Thyroid gland (tissue), 4 donors: ENCODE data around the gene FDXACB1. TPM values are rescaled to one million over a fixed set of nuclear protein-coding genes. Genes with fewer than 3 reads are reported as not detected.

Experiments used
- DNase-seq, 2 donors: peaks; one replicate each; pipeline ENCODE4 v3.0.0-alpha.2; 2019
- H3K27ac ChIP-seq, 3 donors: fragments of 200-600 bp; sonication (generic); 1 replicate in 2 of 3; 2 replicates in 1 of 3; pipeline ENCODE4 v1.5.1; 2016 to 2019; ENCODE audit warnings: mild to moderate bottlenecking in 1 of 3, moderate library complexity in 1 of 3
- H3K27me3 ChIP-seq: fragments of 200-600 bp; sonication (generic); one replicate; pipeline ENCODE4 v1.5.1; 2019
- H3K36me3 ChIP-seq, 2 donors: fragments of 200-600 bp; sonication (generic); one replicate each; pipeline ENCODE4 v1.5.1; 2016 to 2019
- H3K4me1 ChIP-seq, 2 donors: fragments of 200-600 bp; sonication (generic); one replicate each; pipeline ENCODE4 v1.5.1; 2017 to 2019
- H3K4me3 ChIP-seq, 3 donors: fragments of 200-600 bp; sonication (generic); replicated peaks in 1 of 3; 1 replicate in 2 of 3; 2 replicates in 1 of 3; pipeline ENCODE4 v1.5.1; 2016; ENCODE audit warnings: mild to moderate bottlenecking in 1 of 3
- H3K9me3 ChIP-seq: fragments of 200-600 bp; sonication (generic); one replicate; pipeline ENCODE4 v1.5.1; 2017
- CTCF ChIP-seq, 6 experiments: fragments of 200-600 bp in 3 of 6; fragments of 450-650 bp in 3 of 6; sonication (generic) in 3 of 6; IDR thresholded peaks; one replicate each; pipeline ENCODE4 v1.5.1; 2016 to 2019; ENCODE audit warnings: antibody characterized with exemption in 6 of 6, mild to moderate bottlenecking in 2 of 6, inconsistent platforms in 1 of 6, moderate library complexity in 1 of 6
- POLR2A ChIP-seq, 2 donors: fragments of 450-650 bp; IDR thresholded peaks; one replicate each; pipeline ENCODE4 v1.6.1; 2017; ENCODE audit warnings: antibody characterized with exemption in 2 of 2, mild to moderate bottlenecking in 2 of 2, moderate library complexity in 1 of 2
- WGBS, 2 donors: methylation state at CpG; one replicate each; pipeline ENCODE4 v1.1.5; 2017; 5-methylcytosine and 5-hydroxymethylcytosine counted together
- intact Hi-C: fragments of 100-400 bp; cut with DNase I; formaldehyde crosslinking; loops from one replicate; pipeline ENCODE4 v1.15.1; 2023
- total RNA-seq, 4 donors: library from RNA; depleted of rRNA; stranded (reverse); fragments of >200 nt; gene quantifications; one replicate each; pipeline ENCODE4 v1.2.3, GENCODE V29; 2016

FDXACB1 gene
- total RNA-seq, 4 donors from 2014 or later, result 1.8 to 3.0 (median 2.8) TPM

- peaks cover 0 to 7% of the 10 kb centered on the region in 2 donors for H3K36me3 ChIP-seq
- TF ChIP-seq POLR2A (IDR thresholded peaks at IDR 0.05) (no peak), CTCF (IDR thresholded peaks at IDR 0.05) (no peak)
- intact Hi-C loops, result no loop called here
- WGBS, 2 donors, result 64 to 78% methylated on average over 5 of the region's 5 CpGs
- H3K4me1 ChIP-seq, result peaks cover 36 to 41% of the 10 kb centered on the region in 2 donors
- peak overlapping the region; percentile 98 to 100 (median 98) for H3K27ac ChIP-seq
- DNase-seq, result no peak
- peak overlapping the region in 1 of 3 donors; percentile 45 for H3K4me3 ChIP-seq
- no peaks in the 10 kb centered on the region for H3K9me3 ChIP-seq
- no peaks in the 10 kb centered on the region for H3K27me3 ChIP-seq
Measured at GRCh38 chr11:111909378-111909777, 30.4 kb upstream of the FDXACB1 start.

- H3K4me1 ChIP-seq, result peaks cover 30 to 35% of the 10 kb centered on the region in 2 donors
- H3K27ac ChIP-seq, result peak overlapping the region; percentile 98 to 100 (median 98)
- no peak for DNase-seq
- H3K9me3 ChIP-seq, result no peaks in the 10 kb centered on the region
- H3K27me3 ChIP-seq, result no peaks in the 10 kb centered on the region
- H3K4me3 ChIP-seq, result no peak overlapping the region
- WGBS, 2 donors, result 80 to 88% methylated on average over 5 of the region's 5 CpGs
- no peak for TF ChIP-seq CTCF (IDR thresholded peaks at IDR 0.05)
- no peak for TF ChIP-seq POLR2A (IDR thresholded peaks at IDR 0.05)
- H3K36me3 ChIP-seq, result peaks cover 0 to 7% of the 10 kb centered on the region in 2 donors
- intact Hi-C loops, result no loop called here
Measured at GRCh38 chr11:111908639-111909305, 29.8 kb upstream of the FDXACB1 start.

GRCh38 chr11:111906680-111907079 is 27.7 kb upstream of the FDXACB1 start:
- no peak for TF ChIP-seq CTCF (IDR thresholded peaks at IDR 0.05)
- no peak for TF ChIP-seq POLR2A (IDR thresholded peaks at IDR 0.05)
- Histone ChIP-seq H3K27ac (peak overlapping the region in 1 of 3 donors; percentile 17), H3K36me3 (peaks cover 0 to 7% of the 10 kb centered on the region in 2 donors), H3K9me3 (no peaks in the 10 kb centered on the region), H3K4me3 (no peak overlapping the region), H3K27me3 (no peaks in the 10 kb centered on the region), H3K4me1 (peaks cover 12 to 17% of the 10 kb centered on the region in 2 donors)
- intact Hi-C loops, result no loop called here
- DNase-seq, result no peak
- WGBS, 2 donors, result 79 to 88% methylated on average over 1 of the region's 1 CpG

GRCh38 chr11:111905411-111905810 is 26.4 kb upstream of the FDXACB1 start:
- Histone ChIP-seq H3K36me3 (peaks cover 0 to 7% of the 10 kb centered on the region in 2 donors), H3K27ac (no peak overlapping the region), H3K4me1 (peaks cover 7 to 12% of the 10 kb centered on the region in 2 donors), H3K27me3 (no peaks in the 10 kb centered on the region), H3K4me3 (no peak overlapping the region), H3K9me3 (no peaks in the 10 kb centered on the region)
- no peak for DNase-seq
- no peak for TF ChIP-seq CTCF (IDR thresholded peaks at IDR 0.05)
- TF ChIP-seq POLR2A (IDR thresholded peaks at IDR 0.05), result no peak
- intact Hi-C loops, result no loop called here
- WGBS, 2 donors, result 64 to 71% methylated on average over 2 of the region's 2 CpGs

GRCh38 chr11:111886844-111887243 is 7.9 kb upstream of the FDXACB1 start:
- Histone ChIP-seq H3K9me3 (no peaks in the 10 kb centered on the region), H3K27ac (no peak overlapping the region), H3K4me1 (no peaks in the 10 kb centered on the region), H3K27me3 (no peaks in the 10 kb centered on the region), H3K36me3 (no peaks in the 10 kb centered on the region), H3K4me3 (no peak overlapping the region)
- 89 to 91% methylated on average over 2 of the region's 2 CpGs for WGBS, 2 donors
- no peak for DNase-seq
- intact Hi-C loops, result no loop called here
- TF ChIP-seq CTCF (IDR thresholded peaks at IDR 0.05), result no peak
- no peak for TF ChIP-seq POLR2A (IDR thresholded peaks at IDR 0.05)
